Activated T-cell treated with anti-CD3 and anti-CD28 coated beads for 24 hours (primary cell): ENCODE data around the gene TAF13.
A peak's percentile ranks its signal among the peaks of the same experiment; 100 is the strongest.
"Not testable (repeated sequence)": the region's sequence is repeated elsewhere in the genome, so short reads cannot be mapped to it uniquely, and the experiment has no call there.

ENCODE experiments used
- DNase-seq: peaks from one replicate; pipeline ENCODE4 v3.0.0-alpha.2; 2020; ENCODE audit warnings: low read depth

The TAF13 gene

GRCh38 chr1:109091078-109091838 lies 15.5 kb upstream of the TAF13 start:
- DNase-seq = no peak

- peak; percentile 84 for DNase-seq
Observed at GRCh38 chr1:109090196-109091077, 14.6 kb upstream of the TAF13 start, which contains the start of gene TMEM167B. Gene TMEM167B (plus strand): TSS chr1:109090764. CDS start chr1:109090873, 109 bp downstream.

DNA sequence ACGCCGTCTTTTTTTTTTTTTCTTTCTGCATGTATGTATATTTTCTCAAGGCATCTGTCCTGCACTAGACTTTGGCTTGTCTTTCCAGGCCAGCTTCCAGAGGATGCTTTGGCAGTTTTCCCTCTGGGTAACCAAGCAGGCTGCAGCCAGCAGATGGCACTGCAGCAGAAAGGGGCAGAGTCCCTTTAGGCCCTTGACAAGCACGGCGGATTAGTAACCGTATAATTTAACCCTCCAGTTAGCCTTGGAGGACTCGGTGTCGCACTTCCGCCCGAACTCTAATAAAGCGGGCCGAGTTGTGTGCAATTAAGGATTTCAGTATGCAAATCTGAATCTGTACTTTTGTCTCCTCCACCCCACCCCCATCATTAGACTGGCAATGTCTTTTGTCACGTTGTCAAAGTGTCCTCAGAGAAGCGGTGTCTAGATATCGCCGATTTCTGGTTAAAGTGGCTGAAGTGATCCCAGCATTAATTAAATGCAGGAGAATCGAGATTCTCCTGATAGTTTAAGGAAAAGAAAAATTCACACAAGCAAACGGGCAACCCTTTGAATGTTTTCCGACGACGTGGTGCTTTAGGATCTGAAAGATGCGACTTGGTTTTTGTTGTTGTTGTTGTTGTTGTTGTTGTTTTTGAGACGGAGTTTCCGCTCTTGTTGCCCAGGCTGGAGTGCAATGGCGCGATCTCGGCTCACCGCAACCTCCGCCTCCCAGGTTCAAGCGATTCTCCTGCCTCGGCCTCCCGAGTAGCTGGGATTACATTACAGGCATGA lies 13.6 kb upstream of the TAF13 start:
- no peak for DNase-seq

DNA sequence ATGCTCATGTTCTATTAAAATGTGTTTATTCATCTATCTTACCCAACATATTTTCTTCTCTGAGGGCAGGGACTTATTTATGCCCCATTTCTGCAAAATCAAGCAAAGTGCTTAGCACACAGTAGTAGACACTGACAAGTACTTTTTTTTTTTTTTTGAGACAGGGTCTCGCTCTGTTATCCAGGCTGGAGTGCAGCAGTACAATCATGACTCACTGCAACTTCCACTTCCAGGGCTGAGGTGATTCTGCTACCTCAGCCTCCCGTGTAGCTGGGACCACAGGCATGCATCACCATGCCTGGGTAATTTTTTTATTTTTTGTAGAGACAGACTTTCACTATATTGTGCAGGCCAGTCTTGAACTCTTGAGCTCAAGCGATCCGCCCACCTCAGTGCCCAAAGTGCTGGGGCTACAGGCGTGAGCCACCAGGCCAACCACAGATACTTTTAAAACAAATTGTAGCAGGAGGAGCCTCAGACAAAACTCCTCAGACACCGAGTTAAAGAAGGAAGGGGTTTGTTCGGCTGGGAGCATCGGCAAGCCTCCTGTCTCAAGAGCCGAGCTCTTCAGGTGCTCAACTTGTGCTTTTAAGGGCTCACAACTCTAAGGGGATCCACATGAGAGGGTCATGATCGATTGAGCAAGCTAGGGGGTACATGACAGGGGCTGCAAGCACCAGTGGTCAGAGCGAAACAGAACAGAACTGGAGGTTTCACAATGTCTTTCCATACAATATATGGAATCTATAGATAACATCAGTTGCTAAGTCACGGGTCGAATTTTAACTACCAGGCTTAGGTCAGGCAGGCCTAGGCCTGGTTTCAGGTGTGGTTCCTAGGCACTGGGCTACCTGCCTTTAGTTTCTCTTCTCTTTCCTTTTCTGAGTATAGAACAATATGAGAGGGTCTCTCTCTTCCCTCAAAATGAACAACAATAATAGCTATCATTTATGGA lies 9.0 kb upstream of the TAF13 start:
- DNase-seq = no peak

DNA sequence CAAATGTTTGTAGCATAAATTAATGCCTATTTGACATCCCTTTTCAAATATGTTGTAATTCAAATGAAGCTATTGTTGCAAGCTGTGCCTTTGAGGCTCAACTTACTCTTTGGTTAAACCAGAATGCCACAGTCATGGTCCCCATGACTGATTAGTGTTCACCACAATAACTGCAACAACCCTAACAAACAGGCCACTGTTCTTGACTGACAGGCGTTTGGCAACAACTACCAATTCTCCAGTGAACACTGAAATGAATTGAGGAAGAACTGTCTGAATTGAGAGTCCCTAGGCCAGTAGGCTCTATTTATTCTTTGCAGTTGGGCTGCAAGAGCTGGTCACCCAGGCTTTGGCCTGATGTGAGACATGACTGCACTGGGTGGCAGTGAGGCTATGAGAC lies 8.1 kb upstream of the TAF13 start:
- DNase-seq = no peak

GRCh38 chr1:109083501-109083900 lies 7.7 kb upstream of the TAF13 start:
- DNase-seq = no peak

- DNase-seq = no peak
Observed at GRCh38 chr1:109080441-109081082, 4.8 kb upstream of the TAF13 start.

GRCh38 chr1:109079240-109079622 lies 3.4 kb upstream of the TAF13 start:
- DNase-seq = no peak

- DNase-seq = no peak
Observed at GRCh38 chr1:109078317-109078716, 2.5 kb upstream of the TAF13 start.

GRCh38 chr1:109069294-109069693 lies 6.5 kb downstream of the TAF13 start:
- DNase-seq = no peak

GRCh38 chr1:109067883-109068282 lies 7.9 kb downstream of the TAF13 start:
- DNase-seq = no peak

- DNase-seq = no peak
Observed at GRCh38 chr1:109065137-109065536, 10.7 kb downstream of the TAF13 start.

DNA sequence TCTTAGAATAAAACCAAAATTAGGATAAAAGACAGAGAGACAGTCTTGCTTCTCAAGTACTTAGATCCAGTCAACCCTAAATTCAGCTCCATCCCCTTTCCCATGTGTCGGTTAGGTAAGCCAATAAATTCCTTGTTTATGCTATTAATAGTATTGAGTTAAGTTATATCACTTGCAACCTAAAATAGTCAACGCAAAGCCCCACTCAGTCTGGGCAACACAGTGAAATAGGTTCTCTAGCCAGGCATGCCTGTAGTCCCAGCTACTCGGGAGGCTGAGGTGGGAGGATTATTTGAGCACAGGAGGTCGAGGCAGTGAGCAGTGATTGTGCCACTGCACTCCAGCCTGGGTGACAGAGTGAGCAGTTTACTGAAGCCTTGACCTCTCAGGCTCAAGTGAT lies 14.6 kb downstream of the TAF13 start:
- DNase-seq = no peak

DNA sequence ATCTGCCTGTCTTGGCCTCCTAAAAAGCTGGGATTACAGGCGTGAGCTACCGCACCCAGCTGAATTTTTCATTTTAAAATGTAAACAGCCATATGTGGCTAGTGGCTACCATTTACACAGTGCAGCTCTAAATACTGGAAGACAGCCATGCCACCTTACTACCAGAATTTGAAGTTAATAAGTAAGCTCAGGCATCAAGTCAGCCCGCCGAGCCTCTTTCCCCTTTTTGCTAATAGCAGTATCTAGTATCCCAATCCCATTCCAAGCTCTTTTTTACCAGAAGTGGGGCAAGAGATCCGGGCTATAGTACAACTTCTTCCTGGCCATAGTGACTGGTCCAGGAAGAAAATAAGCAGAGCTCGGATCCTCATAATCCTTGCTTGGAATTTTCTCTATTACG lies 15.1 kb downstream of the TAF13 start:
- no peak for DNase-seq

DNA sequence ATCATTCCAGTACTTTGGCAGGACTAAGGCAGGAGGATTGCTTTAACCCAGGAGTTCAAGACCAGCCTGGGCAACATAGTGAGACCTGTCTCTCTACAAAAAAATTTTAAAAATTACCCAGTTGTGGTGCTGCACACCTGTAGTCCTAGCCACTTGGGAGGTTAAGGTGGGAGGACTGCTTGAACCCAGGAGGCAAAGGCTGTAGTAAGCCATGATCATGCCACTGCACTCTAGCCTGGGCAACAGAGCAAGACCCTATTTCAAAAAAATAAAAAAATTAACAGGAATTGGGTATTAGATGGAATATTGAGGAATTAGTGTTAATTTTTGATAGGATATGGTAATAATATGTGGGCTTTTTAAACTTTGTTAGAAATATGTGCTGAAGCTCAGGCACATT lies 16.8 kb downstream of the TAF13 start:
- DNase-seq = no peak

DNA sequence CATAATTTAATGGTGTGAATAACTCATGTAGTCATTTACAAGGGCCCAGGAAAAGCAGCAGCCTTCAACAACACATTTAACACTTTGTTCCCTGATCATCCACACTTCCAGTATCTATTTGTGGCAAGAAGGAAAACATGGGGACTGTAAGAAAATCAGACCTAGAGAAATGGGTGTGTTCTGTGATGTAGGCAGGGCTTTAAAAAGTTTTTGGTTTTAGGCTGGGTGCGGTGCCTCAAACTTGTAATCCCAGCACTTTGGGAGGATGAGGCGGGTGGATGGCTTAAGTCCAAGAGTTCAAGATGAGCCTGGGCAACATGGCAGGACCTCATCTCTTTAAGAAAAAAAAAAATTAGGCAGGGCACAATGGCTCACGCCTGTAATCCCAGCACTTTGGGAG lies 19.7 kb downstream of the TAF13 start:
- DNase-seq = no peak

DNA sequence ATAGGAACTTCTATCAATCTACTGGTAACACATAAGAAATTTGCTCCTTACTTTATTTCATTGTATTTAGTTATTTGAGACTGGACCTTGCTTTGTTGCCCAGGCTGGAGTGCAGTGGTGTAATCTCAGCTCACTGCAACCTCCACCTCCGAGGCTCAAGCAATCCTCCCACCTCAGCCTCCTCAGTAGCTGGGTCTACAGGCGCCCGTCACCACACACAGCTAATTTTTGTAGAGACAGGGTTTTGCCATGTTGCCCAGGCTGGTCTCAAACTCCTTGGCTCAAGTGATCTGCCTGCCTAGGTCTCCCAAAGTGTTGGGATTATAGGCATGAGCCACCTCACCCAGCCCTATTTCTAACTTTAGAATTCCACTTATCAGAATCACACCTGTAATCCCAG lies 23.7 kb downstream of the TAF13 start:
- DNase-seq = not testable (repeated sequence)

DNA sequence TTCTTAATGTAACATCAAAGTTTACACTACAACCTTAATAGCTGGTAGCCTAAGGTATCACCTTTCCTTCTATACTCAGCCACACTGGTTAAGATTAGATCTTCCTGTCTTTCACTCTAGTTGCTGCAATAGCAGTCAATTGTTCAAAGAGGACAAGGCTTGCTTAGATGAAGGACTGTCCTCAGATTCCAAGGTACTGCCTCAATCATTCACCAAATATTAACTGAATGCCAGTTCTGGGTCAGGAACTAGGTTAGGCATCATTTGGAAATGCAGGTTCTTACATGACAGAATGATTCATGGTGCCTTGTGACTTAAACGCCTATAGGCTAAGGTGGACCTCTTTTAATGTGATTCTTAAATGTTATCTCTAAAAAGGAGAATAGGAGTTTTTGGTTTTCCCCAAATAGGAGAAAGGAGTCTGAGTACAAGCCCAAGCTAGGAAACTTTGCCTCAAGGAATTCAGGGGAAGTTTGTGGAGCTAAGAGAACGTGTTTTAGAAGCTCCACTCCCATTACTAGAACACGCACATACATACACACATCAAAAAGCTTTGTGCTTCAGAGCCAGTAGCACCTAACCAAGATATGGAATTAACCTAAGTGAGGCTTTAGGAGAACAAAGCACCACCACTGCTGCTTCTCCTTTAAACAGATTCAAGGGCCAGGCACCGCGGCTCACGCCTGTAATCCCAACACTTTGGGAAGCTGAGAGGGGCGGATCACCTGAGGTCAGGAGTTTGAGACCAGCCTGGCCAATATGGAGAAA lies 25.4 kb downstream of the TAF13 start:
- DNase-seq = no peak

DNA sequence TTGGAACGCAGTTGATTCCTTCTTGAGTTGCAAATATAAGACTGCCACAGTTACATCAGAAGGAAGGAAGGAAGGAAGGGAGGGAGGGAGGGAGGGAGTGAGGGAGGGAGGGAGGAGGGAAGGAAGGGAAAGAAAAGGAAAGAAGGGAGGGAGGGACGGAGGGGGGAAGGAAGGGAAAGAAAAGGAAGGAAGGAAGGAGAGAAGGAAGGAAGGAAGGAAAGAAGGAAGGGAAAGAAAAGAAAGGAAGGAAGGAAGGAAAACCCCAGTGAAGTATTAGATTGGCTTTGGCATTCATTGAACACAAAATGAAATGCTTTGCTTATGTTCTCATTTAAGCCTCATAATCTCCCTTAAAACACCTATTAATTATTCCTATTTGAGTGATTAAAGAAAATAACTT lies 27.5 kb downstream of the TAF13 start:
- DNase-seq = no peak

DNA sequence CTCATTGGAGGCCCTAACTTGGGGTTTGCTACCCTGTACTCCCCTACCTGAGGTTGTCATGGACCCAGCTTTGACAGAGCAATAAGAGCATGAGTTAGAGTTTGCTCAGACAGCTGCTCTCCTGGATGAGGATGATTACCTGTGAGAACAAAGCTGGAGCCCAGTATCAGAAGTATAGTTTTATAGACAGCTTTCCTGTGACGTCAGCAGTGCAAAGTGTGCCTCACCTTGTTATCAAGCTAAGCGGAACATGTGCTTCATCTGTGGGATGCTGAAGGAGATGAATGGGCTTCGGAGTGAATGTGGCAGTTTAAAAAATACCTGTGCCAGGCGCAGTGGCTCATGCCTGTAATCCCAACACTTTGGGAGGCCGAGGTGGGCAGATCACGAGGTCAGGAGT lies 28.5 kb downstream of the TAF13 start:
- DNase-seq = no peak
